Osteocyte (in vitro differentiated cells): ENCODE results near the gene RIF1. TPM values are rescaled to one million over a fixed set of nuclear protein-coding genes. Genes with fewer than 3 reads are reported as not detected.

ENCODE experiments used
- DNase-seq: peaks from one replicate; pipeline ENCODE4 v3.0.0; 2021; ENCODE audit warnings: mixed read lengths; ENCODE audit not compliant: unreplicated experiment; ENCODE audit errors: extremely low spot score
- H3K27ac Mint-ChIP-seq: one replicate; pipeline ENCODE4 v1.8.0; 2021; ENCODE audit warnings: mild to moderate bottlenecking, mixed read lengths; ENCODE audit not compliant: unreplicated experiment
- H3K27me3 Mint-ChIP-seq: one replicate; pipeline ENCODE4 v1.8.0; 2021; ENCODE audit warnings: mixed read lengths; ENCODE audit not compliant: unreplicated experiment
- H3K36me3 Mint-ChIP-seq: one replicate; pipeline ENCODE4 v1.8.0; 2021; ENCODE audit warnings: mixed read lengths; ENCODE audit not compliant: unreplicated experiment
- H3K4me1 Mint-ChIP-seq: one replicate; pipeline ENCODE4 v1.8.0; 2021; ENCODE audit warnings: mixed read lengths; ENCODE audit not compliant: unreplicated experiment
- H3K4me3 Mint-ChIP-seq: one replicate; pipeline ENCODE4 v1.8.0; 2021; ENCODE audit warnings: mild to moderate bottlenecking, moderate library complexity, mixed read lengths; ENCODE audit not compliant: unreplicated experiment
- H3K9me3 Mint-ChIP-seq: one replicate; pipeline ENCODE4 v1.8.0; 2021; ENCODE audit warnings: mixed read lengths; ENCODE audit not compliant: unreplicated experiment
- CTCF ChIP-seq: fragments of 200-600 bp; sonication (generic); IDR thresholded peaks from 2 replicates; pipeline ENCODE4 v1.5.0; 2021; ENCODE audit warnings: antibody characterized with exemption, mild to moderate bottlenecking, moderate library complexity
- total RNA-seq: library from RNA; stranded (reverse); gene quantifications from 2 replicates; pipeline ENCODE4 v1.2.1, GENCODE V29; 2021

Gene RIF1
- total RNA-seq, 1 donor from 2014 or later = 39.3 TPM

- no peaks in the 10 kb centered on the region for H3K9me3 Mint-ChIP-seq
- no peaks in the 10 kb centered on the region for H3K4me1 Mint-ChIP-seq
- no peak overlapping the region for H3K27ac Mint-ChIP-seq
- no peak for DNase-seq
- peaks cover 69% of the 10 kb centered on the region for H3K36me3 Mint-ChIP-seq
- no peak overlapping the region for H3K4me3 Mint-ChIP-seq
- H3K27me3 Mint-ChIP-seq = no peaks in the 10 kb centered on the region
- TF ChIP-seq CTCF = no peak
Observed at GRCh38 chr2:151459358-151459757, 49.7 kb downstream of the RIF1 start.

- DNase-seq = no peak
- H3K4me3 Mint-ChIP-seq = no peak overlapping the region
- no peak overlapping the region for H3K27ac Mint-ChIP-seq
- no peaks in the 10 kb centered on the region for H3K27me3 Mint-ChIP-seq
- peaks cover 62% of the 10 kb centered on the region for H3K36me3 Mint-ChIP-seq
- H3K9me3 Mint-ChIP-seq = peaks cover 3% of the 10 kb centered on the region
- TF ChIP-seq CTCF = no peak
- no peaks in the 10 kb centered on the region for H3K4me1 Mint-ChIP-seq
Observed at GRCh38 chr2:151465771-151466170, 56.1 kb downstream of the RIF1 start.

- Mint-ChIP-seq H3K4me3 (no peak overlapping the region), H3K27me3 (no peaks in the 10 kb centered on the region), H3K36me3 (peaks cover 55% of the 10 kb centered on the region), H3K4me1 (no peaks in the 10 kb centered on the region), H3K27ac (no peak overlapping the region), H3K9me3 (peaks cover 9% of the 10 kb centered on the region)
- no peak for DNase-seq
- TF ChIP-seq CTCF = no peak
Observed at GRCh38 chr2:151470556-151470955, 60.9 kb downstream of the RIF1 start.

GRCh38 chr2:151472966-151473365 is 63.3 kb downstream of the RIF1 start:
- peaks cover 60% of the 10 kb centered on the region for H3K36me3 Mint-ChIP-seq
- DNase-seq = no peak
- H3K9me3 Mint-ChIP-seq = peaks cover 9% of the 10 kb centered on the region
- H3K4me3 Mint-ChIP-seq = no peak overlapping the region
- H3K4me1 Mint-ChIP-seq = no peaks in the 10 kb centered on the region
- H3K27me3 Mint-ChIP-seq = no peaks in the 10 kb centered on the region
- H3K27ac Mint-ChIP-seq = no peak overlapping the region
- TF ChIP-seq CTCF = no peak

- no peak for TF ChIP-seq CTCF
- H3K27me3 Mint-ChIP-seq = no peaks in the 10 kb centered on the region
- no peak overlapping the region for H3K27ac Mint-ChIP-seq
- H3K4me3 Mint-ChIP-seq = no peak overlapping the region
- no peaks in the 10 kb centered on the region for H3K4me1 Mint-ChIP-seq
- peaks cover 60% of the 10 kb centered on the region for H3K36me3 Mint-ChIP-seq
- peaks cover 9% of the 10 kb centered on the region for H3K9me3 Mint-ChIP-seq
- DNase-seq = no peak
Observed at GRCh38 chr2:151475071-151475470, 65.4 kb downstream of the RIF1 start.
